ENCODE results near the gene HLA-DQA1. TPM values are rescaled to one million over a fixed set of nuclear protein-coding genes. Genes with fewer than 3 reads are reported as not detected.
"Not testable (repeated sequence)": the region's sequence is repeated elsewhere in the genome, so short reads cannot be mapped to it uniquely, and the experiment has no call there.

Gene HLA-DQA1
- total RNA-seq, 1 donor from 2014 or later = not detected

GRCh38 chr6:32669893-32670292 is 32.7 kb downstream of the HLA-DQA1 start:
- Mint-ChIP-seq H3K4me1 (ENCODE audit: unreplicated experiment) (peaks cover 4% of the 10 kb centered on the region), H3K27ac (no peak overlapping the region), H3K9me3 (peaks cover 5% of the 10 kb centered on the region), H3K27me3 (peaks cover 54% of the 10 kb centered on the region), H3K36me3 (no peaks in the 10 kb centered on the region), H3K4me3 (no peak overlapping the region)
- no peak for TF ChIP-seq CTCF (conservative IDR thresholded peaks at IDR 0.05)
- DNase-seq (ENCODE audit: extremely low spot score, unreplicated experiment) = no peak

GRCh38 chr6:32671908-32672307 is 34.7 kb downstream of the HLA-DQA1 start:
- not testable (repeated sequence) for DNase-seq (ENCODE audit: extremely low spot score, unreplicated experiment); H3K36me3 Mint-ChIP-seq; H3K4me3 Mint-ChIP-seq; H3K4me1 Mint-ChIP-seq (ENCODE audit: unreplicated experiment); H3K27ac Mint-ChIP-seq; H3K9me3 Mint-ChIP-seq
- peaks cover 41% of the 10 kb centered on the region for H3K27me3 Mint-ChIP-seq

- H3K4me1 Mint-ChIP-seq (ENCODE audit: unreplicated experiment); H3K9me3 Mint-ChIP-seq; DNase-seq (ENCODE audit: extremely low spot score, unreplicated experiment); H3K4me3 Mint-ChIP-seq; H3K36me3 Mint-ChIP-seq; H3K27ac Mint-ChIP-seq: not testable (repeated sequence)
- peaks cover 27% of the 10 kb centered on the region for H3K27me3 Mint-ChIP-seq
Measured at GRCh38 chr6:32674123-32674522, 36.9 kb downstream of the HLA-DQA1 start.

DNA sequence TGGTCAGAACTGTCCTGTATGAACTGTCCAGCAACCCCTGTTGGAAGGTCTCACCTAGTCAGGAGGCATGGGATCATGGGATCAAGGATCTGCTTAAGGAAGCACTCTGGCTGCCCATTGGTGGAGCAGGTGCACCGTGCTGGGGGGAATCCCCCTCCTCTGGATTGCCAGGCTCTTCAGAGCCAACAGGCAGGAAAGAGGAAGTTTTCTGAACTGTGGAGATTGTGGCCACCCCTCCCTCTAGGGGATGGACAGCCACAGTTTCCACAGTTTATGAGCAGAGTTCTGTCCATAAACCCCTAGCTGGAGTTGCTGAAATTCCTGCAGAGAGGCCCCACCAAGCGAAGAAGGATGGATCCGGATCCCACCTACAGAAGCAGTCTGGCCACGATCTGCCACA is 42.3 kb downstream of the HLA-DQA1 start:
- H3K27ac Mint-ChIP-seq = no peak overlapping the region
- H3K27me3 Mint-ChIP-seq = peaks cover 34% of the 10 kb centered on the region
- H3K4me3 Mint-ChIP-seq = no peak overlapping the region
- TF ChIP-seq CTCF (conservative IDR thresholded peaks at IDR 0.05) = no peak
- DNase-seq (ENCODE audit: extremely low spot score, unreplicated experiment) = no peak
- H3K4me1 Mint-ChIP-seq (ENCODE audit: unreplicated experiment) = no peaks in the 10 kb centered on the region
- H3K36me3 Mint-ChIP-seq = no peaks in the 10 kb centered on the region
- H3K9me3 Mint-ChIP-seq = no peaks in the 10 kb centered on the region

- no peak for TF ChIP-seq CTCF (conservative IDR thresholded peaks at IDR 0.05)
- Mint-ChIP-seq H3K9me3 (no peaks in the 10 kb centered on the region), H3K27ac (no peak overlapping the region), H3K27me3 (peaks cover 28% of the 10 kb centered on the region), H3K4me1 (ENCODE audit: unreplicated experiment) (no peaks in the 10 kb centered on the region), H3K4me3 (no peak overlapping the region), H3K36me3 (no peaks in the 10 kb centered on the region)
- DNase-seq (ENCODE audit: extremely low spot score, unreplicated experiment) = no peak
Measured at GRCh38 chr6:32680055-32680454, 42.8 kb downstream of the HLA-DQA1 start.

- Mint-ChIP-seq H3K36me3 (no peaks in the 10 kb centered on the region), H3K27ac (no peak overlapping the region), H3K4me3 (no peak overlapping the region), H3K9me3 (no peaks in the 10 kb centered on the region), H3K4me1 (ENCODE audit: unreplicated experiment) (no peaks in the 10 kb centered on the region), H3K27me3 (peaks cover 25% of the 10 kb centered on the region)
- DNase-seq (ENCODE audit: extremely low spot score, unreplicated experiment) = no peak
- no peak for TF ChIP-seq CTCF (conservative IDR thresholded peaks at IDR 0.05)
Measured at GRCh38 chr6:32684246-32684645, 47.0 kb downstream of the HLA-DQA1 start.

DNA sequence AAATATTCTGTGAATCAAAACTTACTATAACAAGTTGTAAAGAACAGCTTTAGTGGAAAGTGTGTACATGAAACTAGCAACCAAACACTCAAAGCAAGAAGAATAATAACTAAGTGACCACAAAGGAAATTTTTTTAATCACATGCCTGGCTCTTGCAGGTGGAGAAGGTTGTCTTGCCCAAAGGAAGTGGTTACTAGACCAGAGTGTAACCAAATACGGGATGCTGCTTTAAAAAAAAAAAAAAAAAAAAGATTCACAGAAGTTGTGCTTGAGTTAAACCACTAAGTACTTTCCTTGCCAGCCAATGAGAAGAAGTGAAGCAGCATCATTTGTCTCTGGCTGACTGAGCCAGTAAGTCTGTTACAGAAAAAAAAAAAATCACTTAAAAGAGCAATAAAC is 48.4 kb downstream of the HLA-DQA1 start:
- no peaks in the 10 kb centered on the region for H3K9me3 Mint-ChIP-seq
- no peaks in the 10 kb centered on the region for H3K4me1 Mint-ChIP-seq (ENCODE audit: unreplicated experiment)
- no peak overlapping the region for H3K27ac Mint-ChIP-seq
- no peaks in the 10 kb centered on the region for H3K36me3 Mint-ChIP-seq
- no peak for DNase-seq (ENCODE audit: extremely low spot score, unreplicated experiment)
- TF ChIP-seq CTCF (conservative IDR thresholded peaks at IDR 0.05) = no peak
- peaks cover 19% of the 10 kb centered on the region for H3K27me3 Mint-ChIP-seq
- no peak overlapping the region for H3K4me3 Mint-ChIP-seq

All from type B pancreatic cell (in vitro differentiated cells).